Cardiac fibroblast (primary cell): ENCODE results near the gene IMMP1L.

Experiments used
- DNase-seq, 2 donors: peaks; one replicate each; pipeline versions ENCODE4 v3.0.0 to v3.0.0-alpha.2; 2010; ENCODE audit warnings: low read depth in 2 of 2
- H3K4me3 ChIP-seq, 2 donors: replicated peaks in 1 of 2; 1 replicate in 1 of 2; 2 replicates in 1 of 2; pipeline ENCODE4 v1.5.1; 2011; ENCODE audit warnings: low read depth in 2 of 2, low read length in 2 of 2, mild to moderate bottlenecking in 2 of 2, moderate library complexity in 1 of 2
- TF ChIP-seq, protein P1 (sequence below): IDR thresholded peaks from one replicate; pipeline ENCODE4 v1.5.1; 2011; ENCODE audit warnings: low read depth, mild to moderate bottlenecking, low read length, inconsistent platforms

Gene IMMP1L

DNA sequence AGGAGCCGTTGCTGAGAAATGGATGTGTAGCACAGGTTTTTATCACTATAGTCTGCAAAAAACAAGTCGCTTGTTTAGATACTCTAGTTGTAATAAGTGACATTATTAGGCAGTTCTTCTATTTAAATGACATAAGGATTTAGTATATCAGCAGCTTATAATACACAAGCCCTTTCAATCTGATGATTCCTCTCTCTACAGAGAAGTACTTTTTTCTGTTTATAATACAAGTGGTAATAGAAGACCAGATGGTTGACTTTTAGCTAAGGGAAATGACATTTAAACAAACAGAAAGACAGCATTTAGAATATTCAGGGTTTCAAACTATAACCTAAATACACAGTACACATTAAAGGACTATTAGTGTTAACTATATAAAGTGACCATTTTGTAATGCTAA is 60.4 kb downstream of the IMMP1L start:
- no peak overlapping the region for H3K4me3 ChIP-seq
- DNase-seq = no peak
- TF ChIP-seq, protein P1, sequence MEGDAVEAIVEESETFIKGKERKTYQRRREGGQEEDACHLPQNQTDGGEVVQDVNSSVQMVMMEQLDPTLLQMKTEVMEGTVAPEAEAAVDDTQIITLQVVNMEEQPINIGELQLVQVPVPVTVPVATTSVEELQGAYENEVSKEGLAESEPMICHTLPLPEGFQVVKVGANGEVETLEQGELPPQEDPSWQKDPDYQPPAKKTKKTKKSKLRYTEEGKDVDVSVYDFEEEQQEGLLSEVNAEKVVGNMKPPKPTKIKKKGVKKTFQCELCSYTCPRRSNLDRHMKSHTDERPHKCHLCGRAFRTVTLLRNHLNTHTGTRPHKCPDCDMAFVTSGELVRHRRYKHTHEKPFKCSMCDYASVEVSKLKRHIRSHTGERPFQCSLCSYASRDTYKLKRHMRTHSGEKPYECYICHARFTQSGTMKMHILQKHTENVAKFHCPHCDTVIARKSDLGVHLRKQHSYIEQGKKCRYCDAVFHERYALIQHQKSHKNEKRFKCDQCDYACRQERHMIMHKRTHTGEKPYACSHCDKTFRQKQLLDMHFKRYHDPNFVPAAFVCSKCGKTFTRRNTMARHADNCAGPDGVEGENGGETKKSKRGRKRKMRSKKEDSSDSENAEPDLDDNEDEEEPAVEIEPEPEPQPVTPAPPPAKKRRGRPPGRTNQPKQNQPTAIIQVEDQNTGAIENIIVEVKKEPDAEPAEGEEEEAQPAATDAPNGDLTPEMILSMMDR = no peak

GRCh38 chr11:31445621-31446020 is 63.8 kb downstream of the IMMP1L start:
- H3K4me3 ChIP-seq = no peak overlapping the region
- DNase-seq = no peak
- TF ChIP-seq, protein P1 = no peak

- TF ChIP-seq, protein P1 = no peak
Observed at GRCh38 chr11:31443802-31444201, 65.6 kb downstream of the IMMP1L start.

DNA sequence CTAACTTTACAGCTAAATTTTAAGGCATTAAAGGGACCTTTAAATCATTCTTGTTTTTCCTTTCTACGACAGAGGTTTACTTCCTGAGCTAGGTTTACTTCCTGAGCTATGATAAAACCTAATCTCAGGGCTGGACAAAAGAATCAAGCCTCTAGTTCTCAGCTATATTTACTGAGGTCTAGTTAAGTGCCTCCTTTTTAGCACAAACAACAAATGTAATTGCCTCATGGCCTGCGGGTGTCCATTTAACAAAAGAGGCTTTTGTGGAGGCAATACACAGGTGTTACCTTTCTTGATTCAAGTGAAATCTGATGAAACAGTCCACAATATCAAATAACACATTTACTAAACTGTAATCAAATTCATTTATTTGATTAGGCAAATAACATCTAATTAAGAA is 67.3 kb downstream of the IMMP1L start:
- H3K4me3 ChIP-seq = no peak overlapping the region
- TF ChIP-seq, protein P1 = no peak

More at GRCh38 chr11:31443802-31444201, 65.6 kb downstream of the IMMP1L start:
- DNase-seq = no peak
- H3K4me3 ChIP-seq = no peak overlapping the region

DNA sequence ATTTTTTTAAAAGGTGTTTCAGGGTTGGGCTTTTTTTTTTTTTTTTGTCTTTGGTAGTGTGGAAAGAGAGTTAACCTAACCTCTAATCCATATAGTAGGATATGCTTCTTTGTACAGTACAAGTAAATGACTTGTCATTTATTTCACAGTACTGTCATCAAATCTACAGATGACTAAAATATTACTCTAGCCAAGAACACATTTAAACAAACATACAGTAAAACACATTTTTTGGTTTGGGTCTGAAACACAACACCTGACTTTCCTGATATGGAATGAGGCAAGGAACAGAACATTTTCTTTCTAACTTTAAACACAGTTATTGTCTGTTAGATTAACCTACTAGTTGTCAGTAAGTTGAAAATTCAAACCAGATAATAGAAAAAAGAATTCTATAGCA is 68.1 kb downstream of the IMMP1L start:
- TF ChIP-seq, protein P1 = no peak
- DNase-seq = no peak
- no peak overlapping the region for H3K4me3 ChIP-seq

More for the DNA sequence above, 67.3 kb downstream of the IMMP1L start:
- no peak for DNase-seq

- DNase-seq = peak in 1 of 2 donors; percentile 72
- TF ChIP-seq, protein P1 = no peak
- no peak overlapping the region for H3K4me3 ChIP-seq
Observed at GRCh38 chr11:31437742-31438435, 71.5 kb downstream of the IMMP1L start.

- no peak for DNase-seq
- H3K4me3 ChIP-seq = no peak overlapping the region
- TF ChIP-seq, protein P1 = no peak
Observed at GRCh38 chr11:31433851-31434250, 75.6 kb downstream of the IMMP1L start.
